ENCODE measurements around the gene CDC42BPA. TPM values are rescaled to one million over a fixed set of nuclear protein-coding genes. Genes with fewer than 3 reads are reported as not detected.
"Not testable (repeated sequence)": the region's sequence is repeated elsewhere in the genome, so short reads cannot be mapped to it uniquely, and the experiment has no call there.

The CDC42BPA gene
- total RNA-seq, 2 experiments from 2014 or later: 3.6 to 3.8 TPM

GRCh38 chr1:227170361-227171166 lies 147.7 kb downstream of the CDC42BPA start:
- CTCF ChIA-PET: interaction anchor here (0.6 kb wide), 1 partner anchor 11 kb away, joined by 5 read pairs; no protein-coding TSS in a partner anchor
- Mint-ChIP-seq H3K4me3 (no peak overlapping the region), H3K27ac (no peak overlapping the region), H3K9me3 (no peaks in the 10 kb centered on the region), H3K36me3 (ENCODE audit: low read depth) (no peaks in the 10 kb centered on the region), H3K27me3 (peaks cover 6% of the 10 kb centered on the region), H3K4me1 (no peaks in the 10 kb centered on the region)
- no peak for DNase-seq
- POLR2A ChIA-PET: no interaction called here

DNA sequence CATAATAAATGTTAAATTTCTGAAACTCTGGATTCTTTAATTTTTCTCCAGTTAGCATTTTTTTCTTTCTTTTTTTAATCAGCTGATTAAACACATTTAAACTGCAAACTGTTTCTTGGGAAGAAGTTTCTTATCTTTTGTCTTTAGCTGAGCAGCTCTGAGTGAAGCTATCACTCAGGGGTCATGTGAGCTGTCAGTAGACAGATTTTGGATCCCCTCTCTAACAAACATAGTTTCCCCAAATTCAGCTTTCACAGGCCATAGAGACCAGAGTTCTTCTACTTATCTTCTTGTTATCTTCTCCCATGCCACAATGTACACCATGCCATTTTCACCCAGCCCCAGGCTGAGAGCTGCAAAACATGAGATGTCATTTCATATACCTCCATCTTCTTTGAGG lies 148.9 kb downstream of the CDC42BPA start:
- Mint-ChIP-seq H3K4me1 (no peaks in the 10 kb centered on the region), H3K9me3 (no peaks in the 10 kb centered on the region), H3K27ac (no peak overlapping the region), H3K36me3 (ENCODE audit: low read depth) (no peaks in the 10 kb centered on the region), H3K4me3 (no peak overlapping the region), H3K27me3 (peaks cover 6% of the 10 kb centered on the region)
- DNase-seq: no peak
- ChIA-PET CTCF (no interaction called here), POLR2A (no interaction called here)

- peaks cover 6% of the 10 kb centered on the region for H3K27me3 Mint-ChIP-seq
- H3K4me1 Mint-ChIP-seq: no peaks in the 10 kb centered on the region
- no peak overlapping the region for H3K27ac Mint-ChIP-seq
- no peak overlapping the region for H3K4me3 Mint-ChIP-seq
- ChIA-PET CTCF (no interaction called here), POLR2A (no interaction called here)
- DNase-seq: no peak
- H3K9me3 Mint-ChIP-seq: no peaks in the 10 kb centered on the region
- H3K36me3 Mint-ChIP-seq (ENCODE audit: low read depth): no peaks in the 10 kb centered on the region
Observed at GRCh38 chr1:227167276-227168101, 150.8 kb downstream of the CDC42BPA start.

DNA sequence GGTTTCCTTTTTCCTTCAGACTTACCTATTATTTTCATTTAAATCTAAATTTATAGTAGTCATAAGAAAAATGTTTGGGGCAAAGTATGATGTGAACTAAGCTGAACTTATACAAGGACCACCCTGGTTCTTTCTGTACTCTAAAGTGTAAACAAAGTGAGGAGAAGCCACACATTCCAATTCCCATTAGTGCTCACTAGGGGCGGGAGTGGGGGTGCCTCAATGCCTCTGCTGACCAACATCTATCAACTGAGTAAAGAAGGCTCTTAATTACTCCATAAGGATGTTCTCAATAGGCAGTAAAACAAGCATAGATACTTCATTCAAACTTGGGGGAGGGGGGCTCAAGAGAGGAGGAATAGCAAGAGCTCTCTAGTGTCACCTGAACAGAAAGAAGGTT lies 151.7 kb downstream of the CDC42BPA start:
- Mint-ChIP-seq H3K27me3 (peaks cover 6% of the 10 kb centered on the region), H3K27ac (no peak overlapping the region), H3K4me3 (no peak overlapping the region), H3K36me3 (ENCODE audit: low read depth) (no peaks in the 10 kb centered on the region), H3K4me1 (no peaks in the 10 kb centered on the region), H3K9me3 (no peaks in the 10 kb centered on the region)
- CTCF ChIA-PET: interaction anchor here (0.6 kb wide), 2 partner anchors 198 to 212 kb away, joined by 3 read pairs; no protein-coding TSS in a partner anchor
- DNase-seq: no peak
- POLR2A ChIA-PET: no interaction called here

- Mint-ChIP-seq H3K27me3 (peaks cover 1% of the 10 kb centered on the region), H3K36me3 (ENCODE audit: low read depth) (no peaks in the 10 kb centered on the region), H3K4me3 (no peak overlapping the region), H3K9me3 (no peaks in the 10 kb centered on the region), H3K27ac (no peak overlapping the region), H3K4me1 (no peaks in the 10 kb centered on the region)
- no peak for DNase-seq
- CTCF ChIA-PET: no interaction called here
- POLR2A ChIA-PET: no interaction called here
Observed at GRCh38 chr1:227161470-227161869, 156.8 kb downstream of the CDC42BPA start.

- DNase-seq: no peak
- H3K4me3 Mint-ChIP-seq: no peak overlapping the region
- H3K27me3 Mint-ChIP-seq: peaks cover 6% of the 10 kb centered on the region
- POLR2A ChIA-PET: no interaction called here
- H3K36me3 Mint-ChIP-seq (ENCODE audit: low read depth): no peaks in the 10 kb centered on the region
- H3K4me1 Mint-ChIP-seq: no peaks in the 10 kb centered on the region
- H3K9me3 Mint-ChIP-seq: no peaks in the 10 kb centered on the region
- no peak overlapping the region for H3K27ac Mint-ChIP-seq
- CTCF ChIA-PET: no interaction called here
Observed at GRCh38 chr1:227156520-227156919, 161.8 kb downstream of the CDC42BPA start.

- CTCF ChIA-PET: no interaction called here
- no peak overlapping the region for H3K27ac Mint-ChIP-seq
- no peaks in the 10 kb centered on the region for H3K9me3 Mint-ChIP-seq
- H3K27me3 Mint-ChIP-seq: peaks cover 4% of the 10 kb centered on the region
- DNase-seq: no peak
- H3K4me1 Mint-ChIP-seq: no peaks in the 10 kb centered on the region
- no peaks in the 10 kb centered on the region for H3K36me3 Mint-ChIP-seq (ENCODE audit: low read depth)
- POLR2A ChIA-PET: no interaction called here
- no peak overlapping the region for H3K4me3 Mint-ChIP-seq
Observed at GRCh38 chr1:227155688-227156087, 162.6 kb downstream of the CDC42BPA start.

DNA sequence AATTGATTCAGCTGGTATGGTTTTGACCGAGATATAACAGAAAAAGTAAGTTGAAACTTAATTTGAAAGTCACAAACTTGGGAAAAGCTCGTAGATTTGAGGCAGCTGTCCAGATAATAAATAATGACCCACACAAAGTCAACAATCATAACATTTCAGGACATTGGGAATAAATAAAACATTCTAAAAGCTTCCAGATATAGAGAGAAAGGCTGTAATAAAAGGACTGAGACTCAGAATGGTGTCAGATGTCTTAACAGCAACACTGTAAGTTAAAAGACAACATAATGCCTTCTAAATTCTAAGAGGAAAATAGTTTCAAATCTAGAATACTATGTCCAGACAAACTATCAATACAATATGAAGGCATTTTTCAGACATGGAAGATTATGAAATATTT lies 163.3 kb downstream of the CDC42BPA start:
- ChIA-PET POLR2A (no interaction called here), CTCF (no interaction called here)
- H3K4me3 Mint-ChIP-seq: no peak overlapping the region

DNA sequence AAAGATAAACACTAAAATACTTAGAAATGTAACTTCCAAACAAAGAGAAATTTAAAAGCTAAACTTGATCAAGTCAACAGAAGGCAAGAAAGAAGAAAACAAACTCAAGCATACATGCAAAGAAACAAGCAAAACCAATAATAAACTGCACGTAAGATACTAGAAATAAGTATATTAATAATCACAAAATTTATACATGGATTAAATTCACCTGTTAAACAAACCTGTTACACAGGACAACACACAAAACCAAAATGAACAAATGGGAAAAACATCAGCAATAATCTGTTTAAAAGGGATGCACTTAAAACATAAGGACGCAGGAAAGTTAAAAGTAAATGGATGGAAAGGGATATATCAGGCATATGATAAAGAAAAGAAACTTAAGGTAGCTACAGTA lies 165.8 kb downstream of the CDC42BPA start:
- Mint-ChIP-seq H3K4me1 (no peaks in the 10 kb centered on the region), H3K4me3 (no peak overlapping the region), H3K27me3 (peaks cover 4% of the 10 kb centered on the region), H3K36me3 (ENCODE audit: low read depth) (no peaks in the 10 kb centered on the region), H3K27ac (no peak overlapping the region), H3K9me3 (no peaks in the 10 kb centered on the region)
- CTCF ChIA-PET: no interaction called here
- DNase-seq: no peak
- POLR2A ChIA-PET: no interaction called here

More for the DNA sequence above, 163.3 kb downstream of the CDC42BPA start:
- H3K36me3 Mint-ChIP-seq (ENCODE audit: low read depth): no peaks in the 10 kb centered on the region
- no peaks in the 10 kb centered on the region for H3K4me1 Mint-ChIP-seq
- DNase-seq: no peak
- no peak overlapping the region for H3K27ac Mint-ChIP-seq
- peaks cover 4% of the 10 kb centered on the region for H3K27me3 Mint-ChIP-seq
- H3K9me3 Mint-ChIP-seq: no peaks in the 10 kb centered on the region

DNA sequence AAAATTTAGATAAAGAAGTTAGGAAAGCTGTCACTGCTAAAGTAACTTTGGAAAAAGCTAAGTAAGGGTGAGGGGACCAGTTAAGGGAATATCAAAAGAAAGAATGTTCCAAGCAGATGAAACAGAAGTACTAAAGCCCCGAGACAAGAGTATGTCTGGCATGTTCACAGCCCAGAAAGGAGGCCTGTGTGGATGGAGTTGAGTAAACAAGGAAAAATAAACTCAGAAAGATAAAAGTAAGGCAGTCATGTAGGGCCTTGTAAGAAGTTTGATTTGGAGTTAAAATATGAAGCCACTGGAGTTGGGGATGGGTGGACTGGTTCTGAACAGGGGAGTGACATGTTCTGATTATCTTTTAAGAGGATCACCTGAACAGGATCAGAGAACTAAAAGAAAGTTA lies 177.9 kb downstream of the CDC42BPA start:
- no peaks in the 10 kb centered on the region for H3K4me1 Mint-ChIP-seq
- H3K27me3 Mint-ChIP-seq: no peaks in the 10 kb centered on the region
- no peak for DNase-seq
- CTCF ChIA-PET: no interaction called here
- H3K36me3 Mint-ChIP-seq (ENCODE audit: low read depth): no peaks in the 10 kb centered on the region
- POLR2A ChIA-PET: no interaction called here
- no peaks in the 10 kb centered on the region for H3K9me3 Mint-ChIP-seq
- H3K27ac Mint-ChIP-seq: no peak overlapping the region
- H3K4me3 Mint-ChIP-seq: no peak overlapping the region

GRCh38 chr1:227136210-227136820 lies 182.0 kb downstream of the CDC42BPA start:
- Mint-ChIP-seq H3K36me3 (ENCODE audit: low read depth) (no peaks in the 10 kb centered on the region), H3K4me3 (no peak overlapping the region), H3K27me3 (no peaks in the 10 kb centered on the region), H3K9me3 (no peaks in the 10 kb centered on the region), H3K27ac (no peak overlapping the region), H3K4me1 (no peaks in the 10 kb centered on the region)
- CTCF ChIA-PET: no interaction called here
- POLR2A ChIA-PET: no interaction called here
- no peak for DNase-seq

- CTCF ChIA-PET: no interaction called here
- POLR2A ChIA-PET: no interaction called here
- H3K4me1 Mint-ChIP-seq: no peaks in the 10 kb centered on the region
- H3K4me3 Mint-ChIP-seq: no peak overlapping the region
- H3K27ac Mint-ChIP-seq: no peak overlapping the region
- H3K9me3 Mint-ChIP-seq: no peaks in the 10 kb centered on the region
- no peaks in the 10 kb centered on the region for H3K27me3 Mint-ChIP-seq
- DNase-seq: no peak
- no peaks in the 10 kb centered on the region for H3K36me3 Mint-ChIP-seq (ENCODE audit: low read depth)
Observed at GRCh38 chr1:227134686-227135314, 183.5 kb downstream of the CDC42BPA start.

GRCh38 chr1:227132695-227133094 lies 185.6 kb downstream of the CDC42BPA start:
- H3K27ac Mint-ChIP-seq; POLR2A ChIA-PET; H3K36me3 Mint-ChIP-seq (ENCODE audit: low read depth); CTCF ChIA-PET; H3K9me3 Mint-ChIP-seq; H3K4me1 Mint-ChIP-seq; DNase-seq; H3K27me3 Mint-ChIP-seq; H3K4me3 Mint-ChIP-seq: not testable (repeated sequence)
